K562 (cell line): Measurements from ENCODE around the gene SIGLEC1. TPM values are rescaled to one million over a fixed set of nuclear protein-coding genes. Genes with fewer than 3 reads are reported as not detected.

Experiments
- ATAC-seq: fragments of 200-7000 bp; cut with Tn5 transposase; 3 replicates; pipeline ENCODE4 v1.9.1; 2020; ENCODE audit warnings: moderate library complexity
- BruUV-seq: library from RNA; stranded (reverse); fragments of 400-500 nt; replicated peaks from 2 replicates; lab custom pipeline; 2021; lab: Mats Ljungman, UMichigan
- CTCF ChIA-PET: fragments of 300-600 bp; formaldehyde crosslinking; extraction: SDS; loops from one replicate; lab custom pipeline; 2021; ENCODE audit warnings: low intra/inter-chr PET ratio; lab: Yijun Ruan, JAX
- POLR2A ChIA-PET: fragments of 300-600, 350-650 bp; sonication (Branson Sonifier 250); formaldehyde crosslinking; extraction: SDS; loops from one replicate; lab custom pipeline; 2021; ENCODE audit warnings: antibody characterized with exemption, inconsistent platforms; lab: Yijun Ruan, JAX
- DNase-seq, 4 experiments: peaks; one replicate each; pipeline versions ENCODE4 v3.0.0 to v3.0.0-alpha.2; 2011 to 2018; ENCODE audit warnings: low spot score in 3 of 4, mixed read lengths in 3 of 4; ENCODE audit errors: extremely low read depth in 1 of 4
- FAIRE-seq: peaks from 2 replicates; lab custom pipeline; 2011; peaks lifted over from hg19 to GRCh38; lab: Jason Lieb, UNC
- H2AFZ ChIP-seq: 2 replicates; pipeline ENCODE4 v1.6.0; 2011; ENCODE audit warnings: low read depth, low read length, control low read depth, inconsistent platforms
- H3K27ac ChIP-seq: fragments of 200-600 bp; 3 replicates; pipeline ENCODE4 v1.8.0; 2011; ENCODE audit warnings: low read depth, mild to moderate bottlenecking, control low read depth, inconsistent platforms, low read length, moderate library complexity, mixed read lengths; ENCODE audit errors: extremely low read depth
- H3K27me3 ChIP-seq, 2 experiments: fragments of 300-600 bp in 1 of 2; 2 replicates in 1 of 2; 3 replicates in 1 of 2; pipeline versions ENCODE4 v1.6.0 to v1.8.0; 2011; ENCODE audit warnings: inconsistent platforms in 2 of 2, low read length in 2 of 2, mild to moderate bottlenecking in 1 of 2, mixed read lengths in 1 of 2, moderate library complexity in 1 of 2; ENCODE audit not compliant: control insufficient read depth in 2 of 2, insufficient read depth in 2 of 2
- H3K36me3 ChIP-seq: fragments of 300-600 bp; 3 replicates; pipeline ENCODE4 v1.8.0; 2011; ENCODE audit warnings: mild to moderate bottlenecking, low read length, inconsistent platforms; ENCODE audit not compliant: control insufficient read depth, insufficient read depth
- H3K4me1 ChIP-seq, 2 experiments: fragments of 200-600 bp in 1 of 2; replicated peaks in 1 of 2; 2 replicates in 1 of 2; 3 replicates in 1 of 2; pipeline versions ENCODE4 v1.5.1 to v1.8.0; 2011; ENCODE audit warnings: inconsistent platforms in 2 of 2, low read length in 2 of 2, mild to moderate bottlenecking in 1 of 2, mixed read lengths in 1 of 2, moderate library complexity in 1 of 2; ENCODE audit not compliant: control insufficient read depth in 2 of 2, insufficient read depth in 2 of 2
- H3K4me2 ChIP-seq: 2 replicates; pipeline ENCODE4 v1.6.1; 2011; ENCODE audit warnings: low read length, control low read depth, inconsistent platforms, mixed read lengths; ENCODE audit not compliant: insufficient read depth
- H3K4me3 ChIP-seq: fragments of 200-600 bp; sonication (generic), shearing (Covaris generic); 2 replicates; pipeline ENCODE4 v1.5.1; 2016; ENCODE audit warnings: control low read depth, inconsistent platforms
- H3K79me2 ChIP-seq: fragments of 200-600 bp; 3 replicates; pipeline ENCODE4 v1.8.0; 2011; ENCODE audit warnings: low read length, inconsistent platforms; ENCODE audit not compliant: control insufficient read depth, insufficient read depth
- H3K9ac ChIP-seq, 2 experiments: 2 replicates each; pipeline versions ENCODE4 v1.6.0 to v1.6.1; 2011; ENCODE audit warnings: low read depth in 2 of 2, low read length in 2 of 2, control low read depth in 1 of 2, inconsistent platforms in 1 of 2, mild to moderate bottlenecking in 1 of 2, mixed read lengths in 1 of 2; ENCODE audit not compliant: insufficient read depth in 1 of 2
- H3K9me1 ChIP-seq: one replicate; pipeline ENCODE4 v1.6.0; 2011; ENCODE audit warnings: inconsistent platforms, mild to moderate bottlenecking, low read length, moderate library complexity; ENCODE audit not compliant: control insufficient read depth, insufficient read depth
- H3K9me3 ChIP-seq: replicated peaks from 2 replicates; pipeline ENCODE4 v1.5.1; 2011; ENCODE audit warnings: low read depth, low read length, inconsistent platforms; ENCODE audit not compliant: control insufficient read depth, insufficient read depth
- H4K20me1 ChIP-seq: replicated peaks from 2 replicates; pipeline ENCODE4 v1.6.1; 2011; ENCODE audit warnings: low read length, inconsistent platforms, mixed read lengths; ENCODE audit not compliant: control insufficient read depth, insufficient read depth
- E4F1 ChIP-seq: fragments of 250-450 bp; sonication (Bioruptor Pico); IDR thresholded peaks from 2 replicates; pipeline ENCODE4 v1.5.0; 2021; ENCODE audit warnings: mild to moderate bottlenecking, borderline replicate concordance
- RBM34 ChIP-seq: fragments of 200-400 bp; formaldehyde crosslinking; IDR thresholded peaks from 2 replicates; pipeline ENCODE4 v1.6.1; 2018; ENCODE audit warnings: low read length, borderline replicate concordance; ENCODE audit not compliant: insufficient read depth
- WGBS: fragments of 100-300 bp; shearing (Covaris generic); methylation state at CpG from one replicate; pipeline ENCODE4 v1.1.6; 2016; ENCODE audit warnings: low coverage, mixed read lengths; ENCODE audit not compliant: insufficient coverage; ENCODE audit errors: missing lambda C conversion rate; 5-methylcytosine and 5-hydroxymethylcytosine counted together
- in situ Hi-C: fragments of 300-500 bp; cut with MboI; formaldehyde crosslinking; loops from 4 replicates; pipeline ENCODE4 v1.15.0; 2018; ENCODE audit warnings: inconsistent platforms, mixed read lengths
- intact Hi-C: fragments of 100-400 bp; cut with micrococcal nuclease; formaldehyde crosslinking; loops from 2 replicates; pipeline ENCODE4 v1.14.2; 2022
- polyA plus RNA-seq, 8 experiments: library from polyadenylated mRNA; depleted of rRNA in 4 of 8; stranded (reverse) in 5 of 8; unstranded in 3 of 8; fragments of >200 nt; fragmentation: Nextera tagmentation in 2 of 8; fragmentation: Illumina TruSeq in 1 of 8; extraction: Ambion mirVana in 2 of 8; extraction: Trizol in 1 of 8; gene quantifications; 2 replicates each; pipeline versions ENCODE4 v1.2.1 to v1.2.3, GENCODE V29; 2011 to 2014; ENCODE audit warnings: inconsistent platforms in 1 of 8, missing spikeins in 1 of 8
- total RNA-seq, 7 experiments: library from RNA; depleted of rRNA in 6 of 7; stranded (reverse); fragments of >200 nt in 6 of 7; fragmentation: Illumina TruSeq in 2 of 7; extraction: Trizol in 2 of 7; gene quantifications; 2 replicates each; pipeline versions ENCODE4 v1.2.1 to v1.2.3, GENCODE V29; 2011 to 2021; ENCODE audit warnings: low replicate concordance in 1 of 7

Gene SIGLEC1
- total and polyA plus RNA-seq, 9 of the 15 experiments (the other 6 are each of a cell fraction or from before 2014, with no cell fraction given), result 0.05 to 0.07 TPM; not detected in 7

- no peak overlapping the region for H3K27ac ChIP-seq
- no peaks in the 10 kb centered on the region for H3K9me1 ChIP-seq
- FAIRE-seq (no peak), ATAC-seq (no peak), DNase-seq (no peak)
- POLR2A ChIA-PET, result no interaction called here
- no peaks in the 10 kb centered on the region for H3K9me3 ChIP-seq
- in situ Hi-C loops, result no loop called here
- no peak overlapping the region for H3K9ac ChIP-seq
- peaks cover 4 to 34% of the 10 kb centered on the region in 2 experiments; a peak in 3 of 5 replicates for H3K27me3 ChIP-seq
- no peaks in the 10 kb centered on the region for H3K36me3 ChIP-seq
- intact Hi-C loops, result no loop called here
- H3K4me3 ChIP-seq, result no peak overlapping the region
- H3K4me2 ChIP-seq, result no peak overlapping the region
- CTCF ChIA-PET, result no interaction called here
- H3K79me2 ChIP-seq, result no peaks in the 10 kb centered on the region
- TF ChIP-seq RBM34 (no peak), E4F1 (CRISPR knock-in tag) (no peak)
- no TSS peak for BruUV-seq
- H3K4me1 ChIP-seq, result peaks cover 8 to 13% of the 10 kb centered on the region in 2 experiments; a peak in 4 of 5 replicates
- H4K20me1 ChIP-seq, result no peaks in the 10 kb centered on the region
- 23% methylated on average over 12 of the region's 12 CpGs for WGBS
- no peak overlapping the region for H2AFZ ChIP-seq
These were observed 18.6 kb upstream of the SIGLEC1 start for GRCh38 chr20:3730803-3731672.
